ENCODE results near the gene POFUT2.

POFUT2 gene

DNA sequence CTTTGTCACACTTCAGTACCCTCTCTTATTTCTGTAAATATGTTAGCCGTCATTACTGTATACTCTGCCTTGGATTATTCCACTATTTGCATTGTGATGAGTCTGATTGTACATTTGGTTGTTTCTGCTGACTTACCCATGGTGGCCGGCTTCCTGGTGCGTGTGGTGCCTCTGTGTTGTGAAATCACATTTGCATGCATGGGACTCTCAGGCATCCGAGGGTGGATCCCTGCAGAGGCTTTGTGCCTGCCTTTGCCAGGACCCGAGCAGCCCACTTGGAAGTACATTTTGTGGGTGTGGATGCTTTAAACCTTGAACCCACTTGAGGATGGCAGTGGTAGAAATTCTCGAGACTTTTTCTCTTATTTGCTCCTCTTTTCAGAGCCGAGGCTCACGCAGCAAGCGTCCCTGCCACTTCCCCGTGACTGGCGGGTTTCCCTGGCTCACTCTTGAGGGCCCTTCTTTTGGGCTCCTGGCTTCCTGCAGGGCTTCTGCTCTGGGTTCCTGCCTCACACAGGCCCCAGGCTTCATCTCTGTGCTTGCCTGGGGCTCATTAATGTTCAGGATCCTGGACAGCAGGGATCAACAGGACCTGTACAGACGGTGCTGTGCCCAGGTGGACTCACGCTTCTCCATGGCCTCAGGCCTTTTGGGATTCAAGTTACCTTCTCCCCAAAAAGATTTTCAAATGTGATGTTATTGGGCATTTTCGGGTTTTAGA, 36.6 kb downstream of the POFUT2 start:
- DNase-seq (ENCODE audit: low read depth, low spot score), result no peak

DNA sequence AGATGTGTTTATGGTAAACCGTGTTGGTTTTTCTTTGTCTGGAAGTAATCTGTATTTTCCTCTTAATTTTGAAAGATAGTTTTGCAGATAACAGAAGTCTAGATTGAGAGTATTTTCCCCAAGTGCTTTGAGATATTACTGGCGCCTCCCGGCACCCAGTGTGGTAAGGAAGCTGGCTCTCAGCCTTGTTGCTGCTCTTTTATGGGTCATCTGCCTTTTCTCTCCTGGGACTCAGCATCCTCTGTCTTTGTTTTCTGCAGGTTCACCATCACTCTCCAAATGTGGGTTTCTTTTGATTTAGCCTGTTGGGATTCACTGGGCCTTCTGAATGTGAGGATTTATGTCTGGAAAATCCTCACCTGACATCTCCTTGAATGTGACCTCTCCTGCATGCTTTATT, 37.4 kb downstream of the POFUT2 start:
- no peak for DNase-seq (ENCODE audit: low read depth, low spot score)

DNA sequence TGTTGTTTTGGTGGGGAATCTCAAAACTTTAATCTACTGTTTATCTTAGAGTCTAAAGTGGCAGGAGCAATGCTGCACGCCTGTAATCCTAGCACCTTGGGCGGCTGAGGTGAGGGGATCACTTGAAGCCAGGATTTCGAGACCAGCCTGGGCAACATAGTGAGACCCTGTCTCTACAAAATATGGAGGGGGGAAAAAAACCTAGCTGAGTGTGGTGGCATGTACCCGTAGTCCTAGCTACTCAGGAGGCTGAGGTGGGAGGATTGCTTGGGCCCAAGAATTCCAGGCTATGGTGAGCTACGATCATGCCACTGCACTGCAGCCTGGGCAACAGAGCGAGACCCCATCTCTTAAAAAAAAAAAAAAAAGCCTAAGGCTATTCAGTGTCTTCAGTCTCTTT, 38.1 kb downstream of the POFUT2 start:
- no peak for DNase-seq (ENCODE audit: low read depth, low spot score)

DNA sequence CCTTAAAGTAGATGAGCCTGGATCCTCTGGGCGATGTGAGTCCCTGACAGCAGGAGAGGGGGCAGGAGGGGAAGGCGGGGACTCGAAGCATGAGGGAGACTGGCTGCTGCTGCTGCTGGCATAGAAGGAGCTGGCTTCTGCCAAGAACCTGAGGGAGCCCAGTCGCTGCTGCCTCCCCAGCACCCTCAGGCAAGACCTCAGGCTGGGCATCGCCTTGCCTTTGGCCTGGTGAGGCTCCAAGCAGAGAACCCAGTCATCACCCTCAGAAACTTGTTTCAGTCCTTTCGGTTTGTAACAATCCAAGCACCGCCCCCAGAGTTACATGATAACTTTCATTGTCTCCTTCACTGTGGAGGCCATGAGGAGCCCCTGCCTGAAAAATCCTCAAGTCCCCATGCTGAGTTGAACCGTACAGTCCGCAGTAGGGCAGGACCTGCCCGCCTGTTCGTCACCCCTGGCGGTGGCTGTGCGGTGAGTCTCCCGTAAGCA, 38.8 kb downstream of the POFUT2 start:
- DNase-seq (ENCODE audit: low read depth, low spot score), result no peak

DNA sequence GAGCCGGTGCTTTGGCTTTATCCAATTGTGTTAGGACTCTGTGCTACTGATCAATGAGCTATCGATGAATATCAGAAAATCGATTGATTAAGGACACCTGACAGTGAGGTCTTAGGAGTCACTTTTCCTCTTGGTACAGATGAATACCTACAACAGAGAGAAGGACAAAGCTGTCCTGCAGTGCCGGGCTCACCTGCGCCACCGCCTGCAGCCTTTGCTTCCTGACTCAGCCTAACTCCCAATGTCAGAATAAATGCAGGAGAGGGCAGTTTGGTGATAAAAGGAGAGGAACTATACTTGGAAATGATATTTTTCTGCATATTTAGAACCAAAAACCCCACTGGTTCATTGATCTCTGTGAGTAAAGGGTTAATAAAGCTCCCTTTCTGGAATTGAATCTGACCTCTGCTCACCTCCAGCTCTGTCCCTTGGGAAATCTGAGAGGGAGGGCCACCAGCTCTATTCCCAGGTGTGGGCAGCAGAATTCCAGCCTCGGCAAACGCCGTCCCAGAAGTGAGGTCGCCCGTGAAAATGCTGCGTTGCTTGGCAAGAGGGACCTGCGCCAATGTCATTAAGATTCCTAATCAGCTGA, 39.3 kb downstream of the POFUT2 start:
- DNase-seq (ENCODE audit: low read depth, low spot score), result no peak

DNA sequence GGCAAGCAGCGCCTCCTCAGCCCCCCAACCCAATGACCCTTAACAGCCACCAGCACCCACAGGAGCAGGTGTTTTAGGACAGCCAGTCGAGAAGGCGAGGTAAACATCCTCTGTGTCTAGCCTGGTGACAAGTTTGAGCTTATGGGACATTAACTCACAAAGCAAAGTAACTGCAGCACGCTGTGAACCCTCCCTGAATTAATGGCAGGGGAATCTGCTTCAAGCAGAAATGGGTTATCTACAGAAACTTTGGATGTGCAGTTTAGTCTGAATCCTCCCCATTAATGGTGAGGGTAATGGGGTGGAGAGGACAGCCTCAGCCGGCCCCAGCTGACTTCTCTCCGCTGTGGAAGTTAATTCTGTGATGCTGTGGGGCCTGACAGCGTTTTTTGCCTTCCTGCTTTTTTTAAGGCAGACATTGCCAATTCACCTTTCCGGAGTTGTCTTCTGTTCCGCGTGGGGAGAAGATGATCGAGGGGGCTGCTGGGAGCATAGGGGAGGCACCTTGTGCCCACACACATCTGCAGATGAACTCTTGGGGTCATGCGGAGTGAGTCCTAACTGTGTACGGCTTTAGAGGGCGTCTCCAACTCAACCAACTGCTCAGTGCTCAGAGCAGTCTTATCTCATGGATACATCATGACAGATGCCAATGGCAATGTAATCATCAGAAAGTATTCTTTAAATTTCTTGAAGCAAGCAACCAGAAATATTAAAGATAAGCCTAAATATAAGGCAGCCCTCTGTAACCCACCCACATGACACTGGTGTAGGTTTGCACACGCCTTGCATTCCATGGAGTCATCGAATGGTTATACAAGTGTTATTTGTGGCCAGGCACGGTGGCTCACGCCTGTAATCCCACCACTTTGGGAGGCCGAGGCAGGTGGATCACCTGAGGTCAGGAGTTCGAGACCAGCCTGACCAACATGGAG, 41.0 kb downstream of the POFUT2 start:
- DNase-seq (ENCODE audit: low read depth, low spot score), result no peak

DNA sequence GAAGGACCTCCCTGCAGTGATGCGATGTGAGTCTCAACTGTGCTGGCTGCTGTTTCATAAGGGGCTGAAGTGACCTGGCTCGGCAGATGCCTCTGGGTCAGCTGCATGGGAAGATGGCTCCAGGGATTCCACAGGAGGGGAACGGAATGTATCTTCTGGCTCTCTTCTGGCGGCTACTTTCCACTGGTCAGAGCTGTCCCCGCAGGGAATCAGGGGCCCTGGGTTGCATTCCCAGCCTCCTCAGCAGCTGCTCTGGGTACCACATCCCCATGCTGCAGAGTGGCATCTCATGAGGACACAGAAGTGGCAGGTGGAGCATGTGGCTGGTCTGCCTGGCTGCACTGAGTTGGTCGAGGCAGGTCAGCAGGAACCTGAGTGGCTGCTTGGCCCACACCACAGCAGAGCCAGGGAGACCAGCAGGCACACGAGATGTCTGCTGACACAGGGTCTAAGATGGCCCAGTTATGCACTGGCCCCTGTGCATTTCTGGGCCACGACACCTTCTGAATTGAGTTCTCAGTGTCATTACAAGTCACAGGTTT, 42.8 kb downstream of the POFUT2 start:
- no peak for DNase-seq (ENCODE audit: low read depth, low spot score)

DNA sequence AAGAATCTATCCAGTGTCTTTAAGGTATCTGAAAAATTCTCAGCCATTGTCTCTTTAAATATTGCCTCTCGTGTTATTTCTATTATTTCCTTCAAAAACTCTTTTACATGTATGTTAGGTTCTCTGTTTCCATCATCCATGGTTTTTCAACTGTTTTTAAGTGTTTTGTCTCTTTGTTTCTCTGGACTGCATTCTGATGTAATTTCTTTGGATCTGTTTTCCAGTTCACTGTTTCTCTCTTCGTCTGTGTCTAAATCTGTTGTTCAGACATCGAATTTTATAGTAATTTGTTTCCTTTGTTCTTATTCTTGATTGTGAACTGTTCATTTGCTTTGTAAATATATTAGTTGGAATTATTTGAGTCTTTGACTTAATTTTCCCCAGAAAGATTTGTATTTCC, 44.1 kb downstream of the POFUT2 start:
- DNase-seq (ENCODE audit: low read depth, low spot score), result no peak

DNA sequence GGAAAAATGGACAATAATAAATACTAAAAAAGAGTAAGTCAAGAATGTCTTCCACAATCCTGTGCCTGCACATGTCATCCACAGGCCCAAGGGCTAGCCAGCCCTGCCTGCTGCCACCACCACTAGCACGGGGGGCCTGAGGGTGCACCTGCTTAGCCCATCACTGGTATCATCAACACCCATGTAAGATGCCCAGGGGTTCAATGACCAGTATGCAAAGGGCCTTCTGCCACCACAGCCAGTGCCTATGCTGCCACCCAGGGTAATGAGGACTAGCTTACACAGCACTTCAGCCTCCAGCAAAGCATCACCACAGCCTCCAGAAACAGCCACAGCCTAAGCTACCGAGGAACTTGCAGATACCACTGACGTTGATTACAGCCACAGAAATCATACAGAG, 46.3 kb downstream of the POFUT2 start:
- DNase-seq (ENCODE audit: low read depth, low spot score), result no peak

DNA sequence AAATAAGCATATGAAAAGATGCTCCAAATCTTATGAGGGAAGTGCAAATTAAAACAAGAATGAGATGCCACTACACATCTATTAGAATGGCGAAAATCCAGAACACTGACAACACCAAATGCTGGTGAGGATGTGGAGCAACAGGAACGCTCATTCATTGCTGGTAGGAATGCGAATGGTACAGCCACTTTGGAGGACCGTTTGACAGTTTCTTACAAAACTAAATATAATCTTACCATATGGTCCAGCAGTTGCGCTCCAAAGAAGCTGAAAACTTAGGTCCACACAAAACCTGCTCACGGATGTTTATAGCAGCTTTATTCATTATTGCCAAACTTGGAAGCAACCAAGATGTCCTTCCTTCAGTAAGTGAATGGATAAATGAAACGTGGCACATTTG, 50.3 kb downstream of the POFUT2 start:
- DNase-seq (ENCODE audit: low read depth, low spot score), result no peak

DNA sequence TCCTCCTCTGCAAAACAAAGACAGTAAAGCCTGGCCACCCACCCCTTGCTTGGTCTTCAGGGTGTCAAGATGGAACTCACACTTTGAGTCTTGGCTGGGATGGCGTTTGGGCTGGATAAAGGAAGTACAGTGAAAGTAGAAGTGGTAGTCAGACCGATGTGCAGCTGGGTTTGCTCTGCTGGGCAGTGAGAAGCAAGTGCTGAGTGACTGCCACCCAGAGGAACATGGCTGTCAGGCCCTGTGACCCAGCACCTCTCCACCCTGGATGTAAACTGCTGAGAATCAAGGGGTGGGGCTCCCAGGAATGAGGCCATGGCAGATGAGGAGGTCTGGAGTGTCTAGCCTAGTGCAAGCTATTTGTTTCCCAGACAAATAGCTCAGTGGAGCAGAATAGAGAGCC, 51.2 kb downstream of the POFUT2 start:
- no peak for DNase-seq (ENCODE audit: low read depth, low spot score)

DNA sequence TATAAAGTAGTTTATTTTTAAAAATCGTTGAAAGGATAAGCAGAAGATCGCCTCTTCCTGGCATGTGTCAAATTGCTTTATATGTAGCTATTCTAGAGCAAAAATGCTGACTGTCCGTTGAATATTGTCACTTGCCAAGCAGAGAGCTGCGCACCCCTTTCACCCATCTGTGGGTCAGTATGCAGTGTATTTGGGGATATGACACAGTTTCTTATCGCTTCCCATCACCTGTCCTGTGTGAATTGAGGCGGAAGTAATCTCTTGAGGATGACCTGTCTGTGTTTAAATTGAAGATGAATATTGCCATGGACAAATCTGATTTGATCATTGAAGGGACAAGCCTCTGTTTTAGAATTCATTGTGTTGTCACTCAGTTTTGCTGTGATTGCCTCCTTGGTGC, 52.2 kb downstream of the POFUT2 start:
- no peak for DNase-seq (ENCODE audit: low read depth, low spot score)

DNA sequence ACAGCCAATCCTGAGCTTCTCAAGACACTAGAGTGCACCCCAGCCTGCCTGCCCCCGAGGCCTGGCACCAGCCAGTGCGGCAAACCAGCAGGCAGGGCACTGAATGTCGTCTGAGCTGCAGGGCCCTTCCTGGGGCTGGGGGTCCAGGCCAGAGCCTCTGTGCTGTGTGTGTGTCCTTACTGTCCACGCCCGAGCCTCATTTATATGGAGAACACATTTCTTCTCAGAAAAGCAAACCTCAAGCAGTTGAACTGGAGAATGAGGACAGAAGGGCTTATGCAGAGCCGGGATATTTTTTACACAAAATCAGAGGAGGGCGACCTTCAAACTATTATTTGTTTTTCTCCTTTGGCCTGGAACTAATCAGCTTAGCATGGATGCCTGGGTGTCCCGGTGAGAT, 52.7 kb downstream of the POFUT2 start:
- DNase-seq (ENCODE audit: low read depth, low spot score), result no peak

DNA sequence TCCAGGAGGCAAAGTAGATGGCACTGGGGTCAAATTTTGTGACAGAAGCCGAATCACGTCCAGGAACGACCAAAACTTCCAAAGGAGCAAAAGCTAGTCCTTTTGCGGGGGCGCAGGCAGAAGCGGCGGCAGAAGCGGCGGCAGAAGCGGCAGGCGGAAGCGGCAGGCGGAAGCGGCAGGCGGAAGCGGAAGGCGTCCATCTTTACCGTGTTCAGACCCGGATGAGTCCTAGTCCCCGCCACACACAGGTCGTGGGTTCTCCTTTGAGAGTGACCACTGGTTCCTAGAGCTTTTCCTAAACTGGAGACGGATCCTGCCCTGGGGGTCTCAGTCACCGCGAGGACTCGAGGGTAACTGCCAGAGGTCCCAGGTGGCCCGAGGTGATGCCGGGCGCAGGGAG, 53.6 kb downstream of the POFUT2 start:
- DNase-seq (ENCODE audit: low read depth, low spot score), result no peak

DNA sequence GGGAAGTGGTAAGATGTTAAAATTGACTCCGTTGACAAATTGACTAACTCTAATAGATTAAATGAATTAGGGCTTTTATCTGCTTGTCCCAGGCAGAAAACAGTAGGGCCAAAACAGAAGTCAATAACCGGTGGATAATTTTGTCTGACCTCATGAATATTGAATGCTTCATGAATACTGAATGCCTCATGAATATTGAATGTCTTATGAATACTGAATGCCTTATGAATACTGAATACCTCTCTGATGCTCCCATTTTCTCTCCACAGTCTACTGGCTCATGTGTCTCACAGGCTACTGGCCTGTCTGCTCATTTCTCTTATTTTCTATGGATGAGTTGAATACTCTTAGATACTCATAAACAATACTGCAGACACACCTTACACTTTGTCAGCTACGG, 56.0 kb downstream of the POFUT2 start:
- DNase-seq (ENCODE audit: low read depth, low spot score), result no peak

DNA sequence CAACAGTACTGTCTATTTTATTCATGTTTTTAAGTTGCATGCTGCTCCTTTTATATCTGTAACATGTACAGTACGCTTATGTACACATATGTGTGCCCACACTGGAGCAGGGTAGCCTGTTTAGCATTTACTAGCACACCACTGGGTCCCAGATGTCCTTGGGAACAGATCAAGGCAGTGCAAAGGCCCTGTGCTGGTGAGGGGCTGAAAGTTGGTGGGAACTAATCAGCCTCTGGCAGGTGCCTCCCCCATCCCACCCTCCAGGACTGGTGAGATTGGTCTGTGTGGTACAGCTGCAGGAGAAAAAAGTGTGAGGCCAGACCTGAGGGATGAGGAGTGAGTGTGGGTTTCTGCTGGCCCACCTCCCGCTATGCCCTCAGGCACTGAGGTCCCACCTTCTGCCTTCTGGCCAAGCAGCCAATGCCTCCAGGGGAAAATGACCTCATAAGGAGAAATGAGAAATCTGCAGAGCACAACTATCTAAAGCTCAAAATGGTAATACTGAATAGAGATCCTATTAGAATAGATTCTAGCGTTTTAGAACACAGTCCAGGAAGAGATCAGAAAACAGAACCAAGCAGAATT, 58.9 kb downstream of the POFUT2 start:
- no peak for DNase-seq (ENCODE audit: low read depth, low spot score)

DNA sequence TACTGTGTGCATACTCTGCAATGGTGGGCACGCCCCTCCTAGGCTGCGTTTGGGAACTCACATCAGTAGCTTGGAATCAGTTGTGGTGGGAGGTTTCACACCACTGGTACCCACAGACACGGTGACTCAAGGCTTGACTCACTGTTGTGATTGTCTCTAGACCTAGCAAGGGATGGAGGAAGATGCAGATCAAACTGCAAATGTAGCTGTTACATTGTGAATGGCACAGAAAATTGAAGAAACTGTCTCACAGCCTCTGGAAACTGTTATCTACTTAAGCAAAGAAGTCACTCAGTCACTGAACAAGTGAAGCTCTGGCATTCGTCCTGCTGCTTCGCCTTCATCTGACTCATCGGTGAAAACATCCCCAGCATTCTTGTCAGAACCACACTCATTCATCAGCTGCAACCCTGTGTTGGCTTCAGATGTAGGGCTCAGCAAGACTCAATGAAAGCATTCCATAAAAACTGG, 59.5 kb downstream of the POFUT2 start:
- no peak for DNase-seq (ENCODE audit: low read depth, low spot score)

DNA sequence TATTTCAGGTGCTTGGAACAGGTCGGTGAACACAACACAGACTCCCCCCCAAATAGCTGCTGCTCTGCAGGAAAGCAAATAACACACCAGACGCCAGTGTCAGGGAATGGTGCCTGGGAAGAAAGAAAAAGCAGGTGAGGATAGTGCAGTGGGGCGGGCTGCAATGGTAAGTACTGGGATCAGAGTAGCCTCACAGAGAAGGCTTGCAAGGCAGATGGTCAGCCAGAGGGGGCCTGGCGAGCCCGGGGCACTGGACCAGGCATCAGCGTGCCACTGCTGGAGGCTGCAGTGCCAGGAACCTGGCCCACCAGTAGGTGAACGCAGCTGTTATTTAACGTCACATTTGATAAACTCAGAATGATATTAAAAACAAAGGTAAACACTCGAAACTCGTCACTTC, 60.0 kb downstream of the POFUT2 start:
- no peak for DNase-seq (ENCODE audit: low read depth, low spot score)

DNA sequence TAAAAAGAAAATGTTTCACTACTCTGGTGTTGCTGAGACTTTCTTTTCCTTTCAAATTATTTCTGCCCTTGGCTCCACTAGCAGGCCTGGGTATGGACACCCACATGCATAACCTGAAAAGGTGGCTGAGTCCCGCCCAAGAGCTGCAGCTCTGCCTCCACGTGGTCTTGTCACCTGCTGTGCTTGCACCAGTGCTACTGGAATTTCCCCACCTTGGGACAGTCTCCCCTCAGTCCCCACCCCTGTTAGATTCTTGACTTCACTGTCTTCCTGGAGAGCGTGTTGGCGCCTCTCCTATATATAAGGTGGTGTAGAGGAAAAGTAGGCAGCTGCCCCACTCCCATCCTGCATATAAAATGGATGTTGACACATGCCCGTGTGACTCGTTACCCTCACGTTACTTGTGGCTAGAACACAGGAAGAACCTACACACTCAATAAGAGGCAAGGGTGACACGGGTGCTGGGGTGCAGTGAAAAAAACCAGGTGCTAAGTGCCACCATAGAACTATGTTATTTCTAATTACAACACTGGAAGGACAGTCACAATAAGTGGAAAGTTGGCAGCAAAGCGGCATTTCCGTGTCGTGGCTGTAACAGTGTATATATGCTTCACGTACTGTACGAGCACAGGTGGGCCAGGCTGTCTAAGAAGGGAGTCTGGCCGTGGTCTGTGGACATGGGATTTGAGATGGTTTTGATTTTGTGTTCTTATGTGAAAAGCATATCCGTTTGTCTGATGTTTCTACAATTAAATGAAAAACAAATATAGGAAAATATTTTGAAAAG, 61.0 kb downstream of the POFUT2 start:
- no peak for DNase-seq (ENCODE audit: low read depth, low spot score)

DNA sequence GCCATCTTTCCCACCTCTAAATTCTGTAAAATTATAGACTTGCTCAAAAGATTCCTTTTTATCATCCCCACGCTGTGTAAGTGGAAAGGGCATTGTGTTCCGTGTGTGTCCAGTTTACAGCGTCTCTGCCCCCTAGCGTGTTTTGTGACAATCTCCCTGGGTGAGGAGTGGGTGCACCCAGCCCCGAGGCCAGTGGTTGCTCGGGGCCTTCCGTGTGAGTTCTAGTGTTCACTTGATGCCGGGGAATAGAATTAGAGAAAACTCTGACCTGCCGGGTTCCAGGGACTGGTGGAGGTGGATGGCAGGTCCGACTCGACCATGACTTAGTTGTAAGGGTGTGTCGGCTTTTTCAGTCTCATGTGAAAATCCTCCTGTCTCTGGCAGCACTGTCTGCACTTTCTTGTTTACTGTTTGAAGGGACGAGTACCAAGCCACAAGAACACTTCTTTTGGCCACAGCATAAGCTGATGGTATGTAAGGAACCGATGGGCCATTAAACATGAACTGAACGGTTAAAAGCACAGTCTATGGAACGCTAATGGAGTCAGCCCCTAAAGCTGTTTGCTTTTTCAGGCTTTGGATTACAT, 61.9 kb downstream of the POFUT2 start:
- DNase-seq (ENCODE audit: low read depth, low spot score), result no peak

Data from iPS DF 19.7 (cell line).